ENCODE measurements around the gene PLEKHA6.

The PLEKHA6 gene

GRCh38 chr1:204361341-204361771 lies 1.6 kb upstream of the PLEKHA6 start:
- H3K4me2 ChIP-seq (ENCODE audit: low read length): no peak overlapping the region
- H3K27me3 ChIP-seq (ENCODE audit: insufficient read depth, low read length): no peaks in the 10 kb centered on the region
- H4K91ac ChIP-seq (ENCODE audit: low read depth, low read length): peak overlapping the region; percentile 87
- WGBS (ENCODE audit: extremely low coverage, insufficient coverage, insufficient read length): no CpG with 5 or more reads among the region's 2 CpGs
- no peak overlapping the region for H2BK5ac ChIP-seq (ENCODE audit: low read depth, low read length, poor library complexity)
- H3K79me2 ChIP-seq (ENCODE audit: control insufficient read depth, insufficient read depth, low read length, poor library complexity): no peaks in the 10 kb centered on the region
- H3K36me3 ChIP-seq (ENCODE audit: control insufficient read depth in 1 of 2, insufficient read depth in 2 of 2, low read length in 2 of 2): no peaks in the 10 kb centered on the region
- H3K4me1 ChIP-seq (ENCODE audit: control insufficient read depth in 1 of 2, insufficient read depth in 2 of 2, low read length in 2 of 2): peaks cover 15% of the 10 kb centered on the region in 2 experiments
- no peak overlapping the region for H3K9ac ChIP-seq (ENCODE audit: low read length)
- peak overlapping the region; percentile 16 for H3K18ac ChIP-seq (ENCODE audit: low read length)
- H3K4ac ChIP-seq (ENCODE audit: low read depth, low read length): no peak overlapping the region
- DNase-seq: no peak
- H2BK120ac ChIP-seq (ENCODE audit: insufficient read depth, low read length, poor library complexity): peak overlapping the region; percentile 47
- H2AK5ac ChIP-seq (ENCODE audit: low read length): peak overlapping the region; percentile 57
- no peak overlapping the region for H3K23ac ChIP-seq (ENCODE audit: low read length)
- H3K4me3 ChIP-seq (ENCODE audit: low read depth, low read length): no peak overlapping the region
- H2BK12ac ChIP-seq (ENCODE audit: low read length): peak overlapping the region; percentile 25
- H3K9me3 ChIP-seq (ENCODE audit: insufficient read depth, low read depth, low read length): no peaks in the 10 kb centered on the region
- peak overlapping the region; percentile 5 for H2AFZ ChIP-seq (ENCODE audit: insufficient read depth, low read length, poor library complexity)
- H4K12ac ChIP-seq (ENCODE audit: low read depth, low read length): no peak overlapping the region
- no peak overlapping the region for H3K14ac ChIP-seq (ENCODE audit: low read length)
- no peak overlapping the region for H3K27ac ChIP-seq (ENCODE audit: low read depth, low read length)
- H4K8ac ChIP-seq (ENCODE audit: low read depth, low read length): peak overlapping the region; percentile 17
- peaks cover 11% of the 10 kb centered on the region for H3K79me1 ChIP-seq (ENCODE audit: low read length)

- H3K27me3 ChIP-seq (ENCODE audit: insufficient read depth, low read length): no peaks in the 10 kb centered on the region
- no peak overlapping the region for H3K27ac ChIP-seq (ENCODE audit: low read depth, low read length)
- H3K14ac ChIP-seq (ENCODE audit: low read length): no peak overlapping the region
- peaks cover 15% of the 10 kb centered on the region in 2 experiments for H3K4me1 ChIP-seq (ENCODE audit: control insufficient read depth in 1 of 2, insufficient read depth in 2 of 2, low read length in 2 of 2)
- no peak overlapping the region for H4K8ac ChIP-seq (ENCODE audit: low read depth, low read length)
- no peak overlapping the region for H3K18ac ChIP-seq (ENCODE audit: low read length)
- H2BK5ac ChIP-seq (ENCODE audit: low read depth, low read length, poor library complexity): no peak overlapping the region
- no peak overlapping the region for H4K91ac ChIP-seq (ENCODE audit: low read depth, low read length)
- H3K4me2 ChIP-seq (ENCODE audit: low read length): no peak overlapping the region
- no peaks in the 10 kb centered on the region for H3K36me3 ChIP-seq (ENCODE audit: control insufficient read depth in 1 of 2, insufficient read depth in 2 of 2, low read length in 2 of 2)
- H2AFZ ChIP-seq (ENCODE audit: insufficient read depth, low read length, poor library complexity): no peak overlapping the region
- no peak overlapping the region for H2BK120ac ChIP-seq (ENCODE audit: insufficient read depth, low read length, poor library complexity)
- H3K79me1 ChIP-seq (ENCODE audit: low read length): peaks cover 11% of the 10 kb centered on the region
- no peaks in the 10 kb centered on the region for H3K9me3 ChIP-seq (ENCODE audit: insufficient read depth, low read depth, low read length)
- H3K4me3 ChIP-seq (ENCODE audit: low read depth, low read length): no peak overlapping the region
- no peaks in the 10 kb centered on the region for H3K79me2 ChIP-seq (ENCODE audit: control insufficient read depth, insufficient read depth, low read length, poor library complexity)
- H2BK12ac ChIP-seq (ENCODE audit: low read length): no peak overlapping the region
- H3K4ac ChIP-seq (ENCODE audit: low read depth, low read length): no peak overlapping the region
- no peak overlapping the region for H3K9ac ChIP-seq (ENCODE audit: low read length)
- H2AK5ac ChIP-seq (ENCODE audit: low read length): no peak overlapping the region
- H3K23ac ChIP-seq (ENCODE audit: low read length): no peak overlapping the region
- H4K12ac ChIP-seq (ENCODE audit: low read depth, low read length): no peak overlapping the region
- no peak for DNase-seq
- no CpG with 5 or more reads among the region's 4 CpGs for WGBS (ENCODE audit: extremely low coverage, insufficient coverage, insufficient read length)
These were observed 585 bp upstream of the PLEKHA6 start for GRCh38 chr1:204360314-204360713.

- Histone ChIP-seq H3K4me2 (ENCODE audit: low read length) (no peak overlapping the region), H3K9ac (ENCODE audit: low read length) (no peak overlapping the region), H3K79me2 (ENCODE audit: control insufficient read depth, insufficient read depth, low read length, poor library complexity) (no peaks in the 10 kb centered on the region), H3K9me3 (ENCODE audit: insufficient read depth, low read depth, low read length) (no peaks in the 10 kb centered on the region), H2BK120ac (ENCODE audit: insufficient read depth, low read length, poor library complexity) (no peak overlapping the region), H2BK12ac (ENCODE audit: low read length) (no peak overlapping the region), H3K27ac (ENCODE audit: low read depth, low read length) (no peak overlapping the region), H3K36me3 (ENCODE audit: control insufficient read depth in 1 of 2, insufficient read depth in 2 of 2, low read length in 2 of 2) (no peaks in the 10 kb centered on the region), H3K27me3 (ENCODE audit: insufficient read depth, low read length) (no peaks in the 10 kb centered on the region), H3K79me1 (ENCODE audit: low read length) (peaks cover 11% of the 10 kb centered on the region), H3K4me3 (ENCODE audit: low read depth, low read length) (no peak overlapping the region), H4K91ac (ENCODE audit: low read depth, low read length) (no peak overlapping the region), H3K4me1 (ENCODE audit: control insufficient read depth in 1 of 2, insufficient read depth in 2 of 2, low read length in 2 of 2) (peaks cover 15% of the 10 kb centered on the region in 2 experiments), H2AFZ (ENCODE audit: insufficient read depth, low read length, poor library complexity) (no peak overlapping the region), H3K23ac (ENCODE audit: low read length) (no peak overlapping the region), H4K12ac (ENCODE audit: low read depth, low read length) (no peak overlapping the region), H2BK5ac (ENCODE audit: low read depth, low read length, poor library complexity) (no peak overlapping the region), H3K18ac (ENCODE audit: low read length) (no peak overlapping the region), H3K4ac (ENCODE audit: low read depth, low read length) (no peak overlapping the region), H3K14ac (ENCODE audit: low read length) (no peak overlapping the region), H4K8ac (ENCODE audit: low read depth, low read length) (no peak overlapping the region), H2AK5ac (ENCODE audit: low read length) (no peak overlapping the region)
- WGBS (ENCODE audit: extremely low coverage, insufficient coverage, insufficient read length): no CpG with 5 or more reads among the region's 5 CpGs
- no peak for DNase-seq
These were observed 627 bp downstream of the PLEKHA6 start for GRCh38 chr1:204359131-204359473.

GRCh38 chr1:204358605-204359004 lies 1.1 kb downstream of the PLEKHA6 start:
- Histone ChIP-seq H3K27me3 (ENCODE audit: insufficient read depth, low read length) (no peaks in the 10 kb centered on the region), H2BK12ac (ENCODE audit: low read length) (no peak overlapping the region), H3K27ac (ENCODE audit: low read depth, low read length) (no peak overlapping the region), H3K4me2 (ENCODE audit: low read length) (no peak overlapping the region), H3K4me3 (ENCODE audit: low read depth, low read length) (no peak overlapping the region), H3K14ac (ENCODE audit: low read length) (no peak overlapping the region), H4K12ac (ENCODE audit: low read depth, low read length) (no peak overlapping the region), H4K8ac (ENCODE audit: low read depth, low read length) (no peak overlapping the region), H2BK120ac (ENCODE audit: insufficient read depth, low read length, poor library complexity) (no peak overlapping the region), H3K79me2 (ENCODE audit: control insufficient read depth, insufficient read depth, low read length, poor library complexity) (no peaks in the 10 kb centered on the region), H2BK5ac (ENCODE audit: low read depth, low read length, poor library complexity) (no peak overlapping the region), H3K18ac (ENCODE audit: low read length) (no peak overlapping the region), H3K36me3 (ENCODE audit: control insufficient read depth in 1 of 2, insufficient read depth in 2 of 2, low read length in 2 of 2) (no peaks in the 10 kb centered on the region), H3K4ac (ENCODE audit: low read depth, low read length) (no peak overlapping the region), H3K9me3 (ENCODE audit: insufficient read depth, low read depth, low read length) (no peaks in the 10 kb centered on the region), H3K9ac (ENCODE audit: low read length) (no peak overlapping the region), H3K4me1 (ENCODE audit: control insufficient read depth in 1 of 2, insufficient read depth in 2 of 2, low read length in 2 of 2) (peaks cover 15% of the 10 kb centered on the region in 2 experiments), H3K23ac (ENCODE audit: low read length) (no peak overlapping the region), H2AFZ (ENCODE audit: insufficient read depth, low read length, poor library complexity) (no peak overlapping the region), H3K79me1 (ENCODE audit: low read length) (peaks cover 11% of the 10 kb centered on the region), H2AK5ac (ENCODE audit: low read length) (no peak overlapping the region), H4K91ac (ENCODE audit: low read depth, low read length) (no peak overlapping the region)
- WGBS (ENCODE audit: extremely low coverage, insufficient coverage, insufficient read length): no CpG with 5 or more reads among the region's 5 CpGs
- DNase-seq: no peak

Data from trophoblast cell (in vitro differentiated cells and primary cell).